GM10847 (cell line): Measurements from ENCODE around the gene ALG9.

Experiments
- POLR2A ChIP-seq: IDR thresholded peaks from 2 replicates; pipeline ENCODE4 v1.6.1; 2011; ENCODE audit not compliant: insufficient read length; ENCODE audit errors: extremely low read depth

The ALG9 gene

DNA sequence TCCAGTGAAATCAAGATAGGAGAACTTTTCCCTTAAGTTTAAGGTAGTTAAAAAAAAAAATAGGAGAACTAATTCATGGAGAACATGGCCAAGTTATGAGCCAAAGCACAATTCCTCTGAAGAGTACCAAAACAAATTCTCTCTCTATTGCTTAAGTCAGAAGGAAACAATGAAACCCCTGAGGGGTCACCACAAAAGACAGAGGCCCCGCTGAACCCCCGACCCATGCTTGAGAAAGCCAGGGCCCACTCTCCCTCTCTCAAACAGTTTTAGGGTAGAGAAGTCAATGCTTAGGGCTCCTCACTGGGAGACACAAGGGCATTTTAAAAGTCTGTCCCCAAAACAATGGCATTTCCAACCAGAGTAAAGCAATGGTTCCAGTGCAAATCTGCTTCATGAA is 132.1 kb downstream of the ALG9 start:
- TF ChIP-seq POLR2A, result no peak

DNA sequence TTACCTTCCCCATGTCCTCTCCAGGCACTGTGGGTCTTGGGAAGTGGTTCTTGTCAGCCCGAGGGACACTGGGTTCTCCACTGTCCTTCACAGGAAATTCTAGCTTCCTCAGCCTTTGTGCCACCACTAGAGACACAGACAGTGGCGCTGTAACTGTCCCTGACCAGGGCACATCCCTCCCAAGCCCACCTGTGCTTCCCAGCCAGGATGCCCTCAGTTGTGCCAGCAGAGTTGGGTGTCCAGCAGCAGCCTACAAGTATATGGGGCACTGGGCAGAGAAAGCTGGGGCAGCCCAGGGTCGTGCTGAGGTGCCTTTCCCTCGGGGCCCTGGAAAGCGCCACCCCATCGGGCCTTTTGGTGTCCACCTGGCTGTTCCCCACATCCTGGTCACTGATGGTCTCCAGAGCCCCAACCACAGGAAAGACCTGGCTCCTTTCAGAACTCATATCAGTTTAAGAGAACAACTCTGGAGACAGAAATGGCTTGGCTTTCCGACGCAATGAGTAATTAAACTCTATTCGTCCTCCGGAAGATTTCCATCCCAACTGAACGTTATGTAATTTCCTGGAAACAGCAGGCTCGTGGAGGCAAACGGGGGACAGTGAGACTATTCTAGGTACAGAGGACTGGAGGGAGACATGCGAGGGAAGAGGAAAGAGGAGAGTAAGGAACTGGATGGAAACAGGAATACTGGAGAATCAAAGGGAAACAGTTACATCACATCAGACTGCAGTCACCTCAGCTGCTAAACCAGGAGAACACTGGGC is 133.8 kb downstream of the ALG9 start:
- TF ChIP-seq POLR2A, result no peak

DNA sequence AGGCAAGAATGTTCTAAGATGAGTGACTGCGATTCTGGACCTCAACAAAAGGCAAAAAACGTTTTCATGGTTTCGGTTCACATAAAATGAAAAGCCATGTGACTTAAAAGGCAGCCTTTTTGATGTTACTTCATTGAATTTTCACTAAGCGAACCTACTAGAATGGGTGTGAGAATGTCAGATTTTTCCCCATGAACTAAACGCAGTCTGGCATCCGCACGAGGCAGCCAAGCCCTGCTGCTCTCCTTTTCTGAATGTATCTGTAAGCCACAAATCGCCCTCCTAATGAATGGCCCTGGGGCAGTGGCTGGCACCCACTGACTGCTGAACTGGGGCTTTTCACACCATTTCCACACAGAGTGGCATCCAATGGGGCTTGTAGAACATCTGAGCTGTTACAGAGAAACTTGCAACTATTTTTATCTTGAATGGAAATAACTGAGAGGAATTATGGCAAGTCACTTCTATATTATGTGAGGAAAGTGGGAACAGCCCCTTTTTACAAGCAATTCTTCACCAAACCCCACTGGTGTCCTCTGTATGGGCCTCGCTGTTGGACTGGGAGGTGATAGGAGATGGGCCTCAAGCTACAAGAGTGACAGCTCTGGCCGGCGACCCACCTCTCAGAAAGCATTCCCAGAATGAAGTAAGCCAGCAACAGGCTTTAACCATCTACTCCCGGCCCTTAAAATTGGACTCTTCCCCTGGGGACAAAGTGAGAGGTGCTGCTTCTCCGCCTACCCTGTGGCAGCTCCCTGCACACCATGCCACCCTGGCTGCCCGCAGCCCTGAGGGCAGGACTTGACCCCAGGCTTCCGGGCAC is 134.5 kb downstream of the ALG9 start:
- TF ChIP-seq POLR2A, result no peak
